BE2C (cell line): ENCODE results near the gene DTNA.

Source experiments
- DNase-seq: peaks from one replicate; pipeline ENCODE4 v3.0.0-alpha.2; 2020
- H3K27me3 ChIP-seq: fragments of 250-450 bp; sonication (Bioruptor Pico); 2 replicates; pipeline ENCODE4 v1.5.1; 2020; ENCODE audit warnings: mild to moderate bottlenecking
- H3K36me3 ChIP-seq: fragments of 250-450 bp; sonication (Bioruptor Pico); 2 replicates; pipeline ENCODE4 v1.5.1; 2020; ENCODE audit warnings: mild to moderate bottlenecking
- H3K4me1 ChIP-seq: fragments of 250-450 bp; sonication (Bioruptor Pico); 2 replicates; pipeline ENCODE4 v1.5.1; 2020
- H3K4me3 ChIP-seq: 2 replicates; pipeline ENCODE4 v1.5.1; 2011; ENCODE audit warnings: low read depth, low read length
- H3K9me3 ChIP-seq: fragments of 250-450 bp; sonication (Bioruptor Pico); 2 replicates; pipeline ENCODE4 v1.5.1; 2020
- TF ChIP-seq, protein P1 (sequence below): IDR thresholded peaks from 2 replicates; pipeline ENCODE4 v1.5.1; 2012; ENCODE audit warnings: mild to moderate bottlenecking, low read depth, low read length

The DTNA gene

GRCh38 chr18:34871435-34871834 lies 161.3 kb downstream of the DTNA start:
- Histone ChIP-seq H3K4me3 (no peak overlapping the region), H3K9me3 (no peaks in the 10 kb centered on the region), H3K4me1 (peaks cover 8% of the 10 kb centered on the region), H3K27me3 (no peaks in the 10 kb centered on the region), H3K36me3 (no peaks in the 10 kb centered on the region)
- no peak for DNase-seq
- TF ChIP-seq, protein P1, sequence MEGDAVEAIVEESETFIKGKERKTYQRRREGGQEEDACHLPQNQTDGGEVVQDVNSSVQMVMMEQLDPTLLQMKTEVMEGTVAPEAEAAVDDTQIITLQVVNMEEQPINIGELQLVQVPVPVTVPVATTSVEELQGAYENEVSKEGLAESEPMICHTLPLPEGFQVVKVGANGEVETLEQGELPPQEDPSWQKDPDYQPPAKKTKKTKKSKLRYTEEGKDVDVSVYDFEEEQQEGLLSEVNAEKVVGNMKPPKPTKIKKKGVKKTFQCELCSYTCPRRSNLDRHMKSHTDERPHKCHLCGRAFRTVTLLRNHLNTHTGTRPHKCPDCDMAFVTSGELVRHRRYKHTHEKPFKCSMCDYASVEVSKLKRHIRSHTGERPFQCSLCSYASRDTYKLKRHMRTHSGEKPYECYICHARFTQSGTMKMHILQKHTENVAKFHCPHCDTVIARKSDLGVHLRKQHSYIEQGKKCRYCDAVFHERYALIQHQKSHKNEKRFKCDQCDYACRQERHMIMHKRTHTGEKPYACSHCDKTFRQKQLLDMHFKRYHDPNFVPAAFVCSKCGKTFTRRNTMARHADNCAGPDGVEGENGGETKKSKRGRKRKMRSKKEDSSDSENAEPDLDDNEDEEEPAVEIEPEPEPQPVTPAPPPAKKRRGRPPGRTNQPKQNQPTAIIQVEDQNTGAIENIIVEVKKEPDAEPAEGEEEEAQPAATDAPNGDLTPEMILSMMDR = no peak

GRCh38 chr18:34872066-34872465 lies 162.0 kb downstream of the DTNA start:
- H3K27me3 ChIP-seq = no peaks in the 10 kb centered on the region
- H3K9me3 ChIP-seq = no peaks in the 10 kb centered on the region
- H3K4me3 ChIP-seq = no peak overlapping the region
- TF ChIP-seq, protein P1 = no peak
- no peaks in the 10 kb centered on the region for H3K36me3 ChIP-seq
- peaks cover 8% of the 10 kb centered on the region for H3K4me1 ChIP-seq
- no peak for DNase-seq

DNA sequence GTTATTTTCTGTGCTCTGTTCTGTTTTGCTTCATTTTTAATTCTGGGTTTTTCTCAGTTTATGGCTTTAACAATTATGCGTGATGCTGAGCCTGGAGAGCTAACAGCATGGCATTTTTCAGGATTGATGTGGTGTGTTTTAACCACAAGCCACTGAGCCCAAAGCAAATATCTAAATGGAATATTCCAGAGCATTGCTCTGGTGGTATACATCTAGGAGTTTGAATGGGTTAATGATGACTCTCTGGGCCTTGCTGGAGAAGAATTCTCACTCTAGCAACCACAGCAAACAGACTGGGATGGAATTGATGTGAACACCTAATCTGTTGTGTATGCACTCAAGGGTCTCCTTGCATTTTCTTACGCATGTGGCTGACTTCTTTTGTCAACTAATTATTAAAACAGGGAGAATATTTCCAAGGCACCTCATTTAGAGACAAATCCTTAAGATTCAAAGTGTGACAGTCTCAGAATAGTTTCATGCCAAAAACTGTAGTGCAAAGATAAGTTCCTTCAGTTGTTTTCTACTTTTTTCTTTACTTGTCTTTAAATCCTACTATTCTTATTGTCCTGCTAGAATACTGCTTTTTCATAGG lies 164.0 kb downstream of the DTNA start:
- H3K27me3 ChIP-seq = no peaks in the 10 kb centered on the region
- no peak overlapping the region for H3K4me3 ChIP-seq
- H3K4me1 ChIP-seq = peaks cover 4% of the 10 kb centered on the region
- TF ChIP-seq, protein P1 = no peak
- DNase-seq = no peak
- H3K9me3 ChIP-seq = no peaks in the 10 kb centered on the region
- no peaks in the 10 kb centered on the region for H3K36me3 ChIP-seq

- Histone ChIP-seq H3K36me3 (no peaks in the 10 kb centered on the region), H3K9me3 (no peaks in the 10 kb centered on the region), H3K4me3 (no peak overlapping the region), H3K4me1 (peaks cover 4% of the 10 kb centered on the region), H3K27me3 (no peaks in the 10 kb centered on the region)
- DNase-seq = no peak
- TF ChIP-seq, protein P1 = no peak
Measured at GRCh38 chr18:34875150-34875549, 165.1 kb downstream of the DTNA start.

DNA sequence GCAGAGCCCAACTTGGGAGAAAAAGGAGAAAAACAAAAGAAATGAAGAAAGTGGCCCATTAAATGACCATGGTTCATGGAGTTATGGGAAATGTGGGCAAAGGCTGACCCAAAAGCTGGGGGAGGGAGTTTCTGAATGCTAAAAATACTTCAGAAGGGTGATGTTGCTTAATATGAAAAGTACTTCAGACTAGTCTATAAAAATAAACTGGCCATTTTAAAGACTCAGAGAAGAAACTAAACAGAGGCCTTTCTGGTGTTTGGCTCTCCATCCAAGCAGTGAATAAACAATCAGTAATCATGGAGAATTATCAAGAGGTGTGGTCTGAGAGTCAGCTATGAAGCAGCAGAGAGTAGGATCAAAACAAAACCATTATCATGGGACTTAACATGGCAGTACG lies 170.3 kb downstream of the DTNA start:
- Histone ChIP-seq H3K27me3 (no peaks in the 10 kb centered on the region), H3K4me1 (no peaks in the 10 kb centered on the region), H3K9me3 (no peaks in the 10 kb centered on the region), H3K4me3 (no peak overlapping the region), H3K36me3 (no peaks in the 10 kb centered on the region)
- no peak for DNase-seq
- TF ChIP-seq, protein P1 = no peak

- no peaks in the 10 kb centered on the region for H3K4me1 ChIP-seq
- no peaks in the 10 kb centered on the region for H3K27me3 ChIP-seq
- no peak overlapping the region for H3K4me3 ChIP-seq
- H3K36me3 ChIP-seq = no peaks in the 10 kb centered on the region
- no peak for DNase-seq
- TF ChIP-seq, protein P1 = peak; percentile 29; the same call in 1 of the 2 replicates
- H3K9me3 ChIP-seq = no peaks in the 10 kb centered on the region
Measured at GRCh38 chr18:34880882-34881834, 171.1 kb downstream of the DTNA start.
